HepG2 (cell line): ENCODE results near the gene PCDHGC5. TPM values are rescaled to one million over a fixed set of nuclear protein-coding genes. Genes with fewer than 3 reads are reported as not detected.

Experiments
- KLF12 ChIP-seq: sonication (generic); formaldehyde crosslinking; IDR thresholded peaks from 2 replicates; pipeline ENCODE4 v1.4.0; 2020; ENCODE audit warnings: missing genetic modification reagents, borderline replicate concordance
- ZBTB10 ChIP-seq: sonication (generic); formaldehyde crosslinking; IDR thresholded peaks from 2 replicates; pipeline ENCODE4 v1.4.0; 2020; ENCODE audit warnings: missing genetic modification reagents, borderline replicate concordance
- ZFP90 ChIP-seq: sonication (generic); formaldehyde crosslinking; IDR thresholded peaks from 2 replicates; pipeline ENCODE4 v1.8.0; 2022; ENCODE audit warnings: missing genetic modification reagents, mild to moderate bottlenecking, inconsistent platforms, borderline replicate concordance
- ZHX1 ChIP-seq: sonication (generic); formaldehyde crosslinking; IDR thresholded peaks from 2 replicates; pipeline ENCODE4 v1.8.1; 2022; ENCODE audit warnings: low read depth, mild to moderate bottlenecking, missing genetic modification reagents
- ZKSCAN1 ChIP-seq: fragments of 150-350 bp; IDR thresholded peaks from 2 replicates; pipeline ENCODE4 v1.6.1; 2014; ENCODE audit warnings: low read length
- ZNF143 ChIP-seq: sonication (generic); formaldehyde crosslinking; IDR thresholded peaks from 2 replicates; pipeline ENCODE4 v1.4.0; 2020; ENCODE audit warnings: missing genetic modification reagents
- polyA plus RNA-seq, 8 experiments: library from polyadenylated mRNA; depleted of rRNA in 3 of 8; stranded (reverse) in 7 of 8; unstranded in 1 of 8; fragments of >200 nt; fragmentation: Illumina TruSeq in 4 of 8; extraction: Trizol in 4 of 8; gene quantifications; 2 replicates each; pipeline versions ENCODE4 v1.2.1 to v1.2.3, GENCODE V29; 2011 to 2016; ENCODE audit warnings: low read depth in 4 of 8, missing spikeins in 1 of 8, mixed read lengths in 1 of 8; ENCODE audit not compliant: insufficient read depth in 1 of 8
- total RNA-seq, 5 experiments: library from RNA; depleted of rRNA; stranded (reverse); fragments of >200 nt; fragmentation: Illumina TruSeq; extraction: Trizol; gene quantifications; 2 replicates each; pipeline ENCODE4 v1.2.3, GENCODE V29; 2016; ENCODE audit warnings: low read depth in 1 of 5
- TF ChIP-seq, protein P1 (sequence below): sonication (generic); formaldehyde crosslinking; IDR thresholded peaks from 2 replicates; pipeline ENCODE4 v1.4.0; 2020; ENCODE audit warnings: missing genetic modification reagents

The PCDHGC5 gene
- total and polyA plus RNA-seq, 2 of the 13 experiments (the other 11 are each of a cell fraction or from before 2014, with no cell fraction given), result 0.03 TPM; not detected in 1

DNA sequence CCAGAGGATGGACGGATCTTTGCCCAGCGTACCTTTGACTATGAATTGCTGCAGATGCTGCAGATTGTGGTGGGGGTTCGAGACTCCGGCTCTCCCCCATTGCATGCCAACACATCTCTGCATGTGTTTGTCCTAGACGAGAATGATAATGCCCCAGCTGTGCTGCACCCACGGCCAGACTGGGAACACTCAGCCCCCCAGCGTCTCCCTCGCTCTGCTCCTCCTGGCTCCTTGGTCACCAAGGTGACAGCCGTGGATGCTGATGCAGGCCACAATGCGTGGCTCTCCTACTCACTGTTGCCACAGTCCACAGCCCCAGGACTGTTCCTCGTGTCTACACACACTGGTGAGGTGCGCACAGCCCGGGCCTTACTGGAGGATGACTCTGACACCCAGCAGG, 1.9 kb downstream of the PCDHGC5 start (continued):
- TF ChIP-seq ZBTB10 (CRISPR knock-in tag), result no peak
- TF ChIP-seq KLF12 (CRISPR knock-in tag), result no peak
- TF ChIP-seq, protein P1, sequence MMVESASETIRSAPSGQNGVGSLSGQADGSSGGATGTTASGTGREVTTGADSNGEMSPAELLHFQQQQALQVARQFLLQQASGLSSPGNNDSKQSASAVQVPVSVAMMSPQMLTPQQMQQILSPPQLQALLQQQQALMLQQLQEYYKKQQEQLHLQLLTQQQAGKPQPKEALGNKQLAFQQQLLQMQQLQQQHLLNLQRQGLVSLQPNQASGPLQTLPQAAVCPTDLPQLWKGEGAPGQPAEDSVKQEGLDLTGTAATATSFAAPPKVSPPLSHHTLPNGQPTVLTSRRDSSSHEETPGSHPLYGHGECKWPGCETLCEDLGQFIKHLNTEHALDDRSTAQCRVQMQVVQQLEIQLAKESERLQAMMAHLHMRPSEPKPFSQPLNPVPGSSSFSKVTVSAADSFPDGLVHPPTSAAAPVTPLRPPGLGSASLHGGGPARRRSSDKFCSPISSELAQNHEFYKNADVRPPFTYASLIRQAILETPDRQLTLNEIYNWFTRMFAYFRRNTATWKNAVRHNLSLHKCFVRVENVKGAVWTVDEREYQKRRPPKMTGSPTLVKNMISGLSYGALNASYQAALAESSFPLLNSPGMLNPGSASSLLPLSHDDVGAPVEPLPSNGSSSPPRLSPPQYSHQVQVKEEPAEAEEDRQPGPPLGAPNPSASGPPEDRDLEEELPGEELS (CRISPR knock-in tag), result no peak
- no peak for TF ChIP-seq ZFP90
- no peak for TF ChIP-seq ZKSCAN1
- TF ChIP-seq ZNF143 (CRISPR knock-in tag), result no peak
- no peak for TF ChIP-seq ZHX1 (CRISPR knock-in tag)
- TF ChIP-seq, all 625 proteins: peak for 0
